ENCODE data around the gene FXYD2. TPM values are rescaled to one million over a fixed set of nuclear protein-coding genes. Genes with fewer than 3 reads are reported as not detected.

Gene FXYD2
- total RNA-seq, 1 donor from 2014 or later = not detected

GRCh38 chr11:117786135-117786870 lies 38.2 kb downstream of the FXYD2 start:
- Histone ChIP-seq H3K4me3 (ENCODE audit: low read depth, low read length) (no peak overlapping the region), H3K36me3 (ENCODE audit: control insufficient read depth, insufficient read depth, low read length) (no peaks in the 10 kb centered on the region), H3K27me3 (ENCODE audit: control insufficient read depth, insufficient read depth, low read length) (peaks cover 5% of the 10 kb centered on the region)
- TF ChIP-seq CTCF (IDR thresholded peaks at IDR 0.05; ENCODE audit: insufficient read depth, low read length, severe bottlenecking) = no peak
- DNase-seq (ENCODE audit: low read depth) (peak; percentile 37), FAIRE-seq (no peak)

- TF ChIP-seq CTCF (IDR thresholded peaks at IDR 0.05; ENCODE audit: insufficient read depth, low read length, severe bottlenecking) = no peak
- FAIRE-seq = no peak
- Histone ChIP-seq H3K36me3 (ENCODE audit: control insufficient read depth, insufficient read depth, low read length) (no peaks in the 10 kb centered on the region), H3K4me3 (ENCODE audit: low read depth, low read length) (no peak overlapping the region), H3K27me3 (ENCODE audit: control insufficient read depth, insufficient read depth, low read length) (peaks cover 8% of the 10 kb centered on the region)
- DNase-seq (ENCODE audit: low read depth) = no peak
These were observed 42.4 kb downstream of the FXYD2 start for GRCh38 chr11:117782101-117782500.

GRCh38 chr11:117781627-117782026 lies 42.9 kb downstream of the FXYD2 start:
- H3K4me3 ChIP-seq (ENCODE audit: low read depth, low read length) = no peak overlapping the region
- H3K36me3 ChIP-seq (ENCODE audit: control insufficient read depth, insufficient read depth, low read length) = no peaks in the 10 kb centered on the region
- FAIRE-seq (no peak), DNase-seq (ENCODE audit: low read depth) (no peak)
- peaks cover 8% of the 10 kb centered on the region for H3K27me3 ChIP-seq (ENCODE audit: control insufficient read depth, insufficient read depth, low read length)
- no peak for TF ChIP-seq CTCF (IDR thresholded peaks at IDR 0.05; ENCODE audit: insufficient read depth, low read length, severe bottlenecking)

GRCh38 chr11:117780456-117780855 lies 44.1 kb downstream of the FXYD2 start:
- peaks cover 6% of the 10 kb centered on the region for H3K27me3 ChIP-seq (ENCODE audit: control insufficient read depth, insufficient read depth, low read length)
- H3K36me3 ChIP-seq (ENCODE audit: control insufficient read depth, insufficient read depth, low read length) = no peaks in the 10 kb centered on the region
- no peak overlapping the region for H3K4me3 ChIP-seq (ENCODE audit: low read depth, low read length)
- no peak for DNase-seq (ENCODE audit: low read depth)
- no peak for TF ChIP-seq CTCF (IDR thresholded peaks at IDR 0.05; ENCODE audit: insufficient read depth, low read length, severe bottlenecking)
- FAIRE-seq = no peak

GRCh38 chr11:117774553-117774952 lies 50.0 kb downstream of the FXYD2 start:
- Histone ChIP-seq H3K27me3 (ENCODE audit: control insufficient read depth, insufficient read depth, low read length) (peaks cover 3% of the 10 kb centered on the region), H3K36me3 (ENCODE audit: control insufficient read depth, insufficient read depth, low read length) (no peaks in the 10 kb centered on the region), H3K4me3 (ENCODE audit: low read depth, low read length) (no peak overlapping the region)
- no peak for TF ChIP-seq CTCF (IDR thresholded peaks at IDR 0.05; ENCODE audit: insufficient read depth, low read length, severe bottlenecking)
- no peak for FAIRE-seq
- DNase-seq (ENCODE audit: low read depth) = no peak

- H3K36me3 ChIP-seq (ENCODE audit: control insufficient read depth, insufficient read depth, low read length) = no peaks in the 10 kb centered on the region
- no peak overlapping the region for H3K4me3 ChIP-seq (ENCODE audit: low read depth, low read length)
- TF ChIP-seq CTCF (IDR thresholded peaks at IDR 0.05; ENCODE audit: insufficient read depth, low read length, severe bottlenecking) = no peak
- FAIRE-seq (no peak), DNase-seq (ENCODE audit: low read depth) (no peak)
- H3K27me3 ChIP-seq (ENCODE audit: control insufficient read depth, insufficient read depth, low read length) = peaks cover 2% of the 10 kb centered on the region
These were observed 52.2 kb downstream of the FXYD2 start for GRCh38 chr11:117772360-117772759.
